HG02938 (cell line): ENCODE measurements around the gene ALK.

Source experiments
- ATAC-seq: cut with Tn5 transposase; IDR thresholded peaks from one replicate; pipeline ENCODE4 v1.9.1; 2021; ENCODE audit warnings: mild to moderate bottlenecking, moderate library complexity; ENCODE audit not compliant: unreplicated experiment

Gene ALK

DNA sequence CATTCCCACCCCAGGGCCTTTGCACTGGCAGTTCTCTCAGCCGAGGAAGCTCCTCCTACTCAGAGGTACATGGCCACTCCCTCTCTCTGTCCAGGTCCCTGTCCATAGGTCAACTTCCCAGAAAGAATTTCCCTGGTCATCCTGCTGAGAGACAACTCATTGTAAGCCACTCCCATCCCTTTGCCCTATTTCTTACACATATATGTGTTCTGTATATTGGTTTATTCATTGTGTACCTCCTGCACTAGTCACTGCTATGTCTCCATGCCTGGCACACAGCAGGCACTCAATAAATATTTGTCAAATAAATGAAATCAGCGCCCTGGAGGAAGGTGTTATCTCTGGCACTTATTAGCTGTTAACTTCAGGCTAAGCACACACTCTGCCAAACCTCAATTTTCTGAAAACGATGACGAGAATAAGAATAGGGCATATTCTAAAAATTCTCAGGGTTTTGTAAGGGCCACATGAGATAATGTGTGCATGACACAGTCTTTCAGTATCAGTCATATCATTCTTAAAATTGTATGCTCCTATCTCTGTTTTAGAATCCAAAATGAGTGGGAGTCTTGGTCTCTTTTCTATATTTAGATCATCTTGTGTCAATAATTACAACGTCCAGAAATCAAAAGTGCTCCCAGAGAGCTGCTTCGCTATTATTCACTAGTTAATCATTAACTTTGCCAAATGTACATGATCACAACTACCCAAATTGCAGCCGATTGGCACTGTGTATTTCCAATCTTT is 198.0 kb downstream of the ALK start:
- ATAC-seq = peak; percentile 93

GRCh38 chr2:29719639-29720038 is 201.7 kb downstream of the ALK start:
- no peak for ATAC-seq

GRCh38 chr2:29718076-29718686 is 203.2 kb downstream of the ALK start:
- ATAC-seq = no peak

GRCh38 chr2:29715655-29716054 is 205.7 kb downstream of the ALK start:
- no peak for ATAC-seq

- no peak for ATAC-seq
Measured at GRCh38 chr2:29714333-29714732, 207.1 kb downstream of the ALK start.

GRCh38 chr2:29706171-29706720 is 215.1 kb downstream of the ALK start:
- no peak for ATAC-seq

GRCh38 chr2:29705616-29706015 is 215.8 kb downstream of the ALK start:
- ATAC-seq = no peak

DNA sequence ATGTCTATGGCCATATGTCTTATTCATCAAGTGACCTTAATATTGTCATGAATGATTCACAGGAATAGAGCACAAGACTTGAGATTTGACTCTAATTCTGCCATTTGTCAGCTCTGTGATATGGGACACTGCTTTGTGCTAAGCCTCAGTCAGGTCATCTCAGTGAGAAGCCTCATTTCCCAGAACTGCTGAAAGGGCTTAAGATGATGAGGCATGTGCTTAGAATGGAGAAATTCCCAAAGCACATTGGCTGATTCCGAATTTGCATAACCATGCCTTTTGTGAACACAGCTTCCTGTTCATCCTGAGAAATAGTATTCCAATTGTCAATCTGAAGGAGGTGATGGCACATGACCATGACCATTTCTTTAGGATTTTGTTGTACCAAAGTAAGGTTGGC is 218.1 kb downstream of the ALK start:
- ATAC-seq = no peak

- ATAC-seq = no peak
Measured at GRCh38 chr2:29702276-29702675, 219.1 kb downstream of the ALK start.

DNA sequence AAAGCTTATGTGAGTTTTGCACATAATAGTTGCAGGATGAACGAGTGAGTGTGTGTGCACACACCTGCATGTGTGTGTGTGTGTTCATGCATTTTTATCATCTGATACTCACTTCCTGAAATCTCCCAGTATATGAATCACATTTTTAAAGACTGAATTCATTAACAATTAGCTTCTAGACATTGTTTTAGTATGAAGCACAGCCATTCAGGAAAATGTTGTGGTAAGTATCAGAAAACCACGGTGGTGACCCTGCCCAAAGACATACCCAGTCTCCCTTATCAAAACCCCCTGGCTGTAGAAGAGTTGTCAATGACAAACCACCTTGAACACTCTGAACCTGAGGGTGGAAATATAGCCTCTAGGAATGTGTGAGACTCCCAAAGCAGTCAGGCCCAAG is 220.8 kb downstream of the ALK start:
- ATAC-seq = no peak

- ATAC-seq = no peak
Measured at GRCh38 chr2:29699045-29699444, 222.3 kb downstream of the ALK start.

- ATAC-seq = no peak
Measured at GRCh38 chr2:29698216-29698615, 223.2 kb downstream of the ALK start.

DNA sequence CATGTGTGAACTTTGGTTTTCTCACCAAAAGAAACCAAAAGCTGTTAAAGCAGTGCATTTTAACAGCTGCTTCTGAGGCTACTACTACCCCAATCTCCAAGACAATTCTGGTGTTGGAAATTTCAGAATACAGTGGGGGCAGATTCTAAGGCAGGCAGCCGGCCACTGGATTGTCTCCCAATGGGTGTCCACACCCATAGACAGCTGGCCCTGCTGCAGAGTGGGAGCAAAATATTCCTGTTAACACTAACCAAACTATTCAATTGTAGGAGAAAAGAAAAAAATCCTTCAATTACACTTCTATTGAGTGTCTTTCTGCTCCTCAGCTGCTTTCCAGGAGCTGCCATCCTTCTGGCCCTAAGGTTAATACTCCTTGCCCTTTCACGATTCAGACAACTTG is 223.7 kb downstream of the ALK start:
- no peak for ATAC-seq

- no peak for ATAC-seq
Measured at GRCh38 chr2:29697181-29697580, 224.2 kb downstream of the ALK start.

- no peak for ATAC-seq
Measured at GRCh38 chr2:29694741-29695140, 226.6 kb downstream of the ALK start.

GRCh38 chr2:29691391-29691950 is 229.9 kb downstream of the ALK start:
- ATAC-seq = no peak

- no peak for ATAC-seq
Measured at GRCh38 chr2:29689666-29690065, 231.7 kb downstream of the ALK start.

- no peak for ATAC-seq
Measured at GRCh38 chr2:29688429-29688828, 233.0 kb downstream of the ALK start.

DNA sequence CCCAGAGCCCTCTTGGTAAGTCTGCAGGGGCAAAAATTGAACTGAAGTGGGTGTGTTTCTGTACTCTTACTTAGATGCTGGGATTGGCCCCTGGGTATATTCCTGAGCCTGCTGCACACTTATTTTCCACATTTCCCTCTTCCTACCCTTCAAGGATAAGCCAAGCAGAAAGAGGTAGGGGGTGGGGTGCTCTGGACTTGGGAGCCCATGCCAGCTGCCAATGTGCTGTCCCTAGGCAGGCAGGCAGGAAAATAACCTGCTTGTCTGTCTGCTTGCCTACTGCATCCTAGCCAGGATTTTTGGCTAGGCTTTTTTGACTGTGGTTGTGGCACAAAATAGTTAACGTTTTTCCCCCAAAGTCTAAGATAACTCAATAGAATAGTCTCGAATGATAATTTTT is 234.3 kb downstream of the ALK start:
- ATAC-seq = no peak

DNA sequence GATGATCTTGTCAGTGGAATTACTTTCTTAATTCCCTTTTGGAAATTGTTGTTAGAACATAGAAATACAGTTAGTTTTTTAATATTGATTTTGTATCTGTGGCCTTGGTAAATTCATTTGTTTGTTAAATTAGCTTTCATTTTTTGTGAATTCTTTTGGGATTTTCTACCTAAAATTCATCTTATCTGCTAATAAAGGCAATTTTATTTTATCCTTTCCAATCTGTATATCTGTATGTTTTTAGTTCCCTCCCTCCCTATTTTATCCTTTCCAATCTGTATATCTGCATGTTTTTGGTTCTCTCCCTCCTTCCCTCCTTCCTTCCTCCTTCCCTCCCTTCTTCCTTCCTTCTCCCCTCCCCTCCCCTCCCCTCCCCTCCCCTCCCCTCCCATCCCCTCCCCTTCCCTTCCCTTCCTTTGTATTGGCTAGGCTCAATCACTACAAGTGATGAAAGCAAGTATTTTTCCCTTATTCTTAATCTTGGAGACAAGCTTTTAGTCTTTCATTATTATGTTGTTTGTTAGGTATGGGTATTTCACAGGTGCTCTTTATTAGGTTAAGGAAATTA is 244.4 kb downstream of the ALK start:
- no peak for ATAC-seq

DNA sequence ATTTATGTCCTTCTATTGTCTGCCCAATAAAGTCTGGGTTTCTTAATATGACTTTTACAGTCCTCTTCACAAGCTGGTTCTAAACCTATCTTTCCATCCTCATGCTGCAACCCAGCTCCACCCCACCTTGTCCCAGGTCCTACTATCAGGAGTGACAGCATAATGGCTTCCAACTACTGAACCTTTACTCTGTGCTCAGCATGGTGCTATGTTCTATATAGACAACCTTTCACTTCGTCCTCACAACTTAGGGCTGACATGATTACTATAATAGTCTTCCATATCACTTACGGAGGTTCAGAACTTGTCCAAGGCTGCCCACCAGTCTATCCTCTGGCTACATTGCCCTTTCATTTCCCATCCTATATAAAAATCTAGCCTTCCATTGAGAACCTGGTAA is 256.8 kb downstream of the ALK start:
- no peak for ATAC-seq

DNA sequence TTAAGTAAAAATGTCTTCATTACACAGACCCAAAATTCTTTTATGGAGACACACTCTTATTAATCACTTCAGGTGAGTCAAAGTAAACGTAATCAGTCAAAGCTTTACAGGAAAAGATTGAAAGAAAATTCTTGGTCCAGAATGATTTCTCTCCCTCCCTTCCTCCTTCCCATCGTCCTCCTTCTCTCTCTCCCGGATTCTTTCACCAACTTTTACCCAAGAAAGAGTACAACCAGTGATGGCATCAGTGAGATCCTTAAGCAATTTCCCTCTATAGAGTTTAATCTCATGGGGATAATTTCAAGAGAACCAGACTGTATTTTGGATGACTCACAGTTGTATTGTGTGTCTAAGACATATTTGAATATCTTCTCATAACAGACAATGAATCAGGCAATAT is 258.1 kb downstream of the ALK start:
- no peak for ATAC-seq
